Measurements from ENCODE around the gene ZIC4. TPM values are rescaled to one million over a fixed set of nuclear protein-coding genes. Genes with fewer than 3 reads are reported as not detected.

ZIC4 gene
- polyA plus RNA-seq, 1 of the 3 experiments (the other 2 are of a cell fraction) = 1.3 TPM

- no peak for TF ChIP-seq IRF3 (IDR thresholded peaks at IDR 0.05; ENCODE audit: low read depth, low read length)
- no peak for TF ChIP-seq GATA2 (CRISPR knock-in tag; IDR thresholded peaks at IDR 0.05)
Observed at GRCh38 chr3:147401421-147401820, 4.9 kb downstream of the ZIC4 start (continued).

- no peaks in the 10 kb centered on the region for H3K4me1 ChIP-seq (ENCODE audit: control insufficient read depth in 1 of 2, insufficient read depth in 2 of 2, low read depth in 1 of 2, low read length in 1 of 2)
- H3K4me2 ChIP-seq = no peak overlapping the region
- H4K20me1 ChIP-seq (ENCODE audit: insufficient read depth) = no peaks in the 10 kb centered on the region
- H3K36me3 ChIP-seq (replicated peaks in 1 of 2; ENCODE audit: control insufficient read depth in 1 of 2, insufficient read depth in 2 of 2, low read length in 1 of 2) = no peaks in the 10 kb centered on the region
- ChIA-PET CTCF (interaction anchor here (0.9 to 1.2 kb wide), 2 partner anchors 17 to 40 kb away, joined by 3 read pairs; no protein-coding TSS in a partner anchor), POLR2A (no interaction called here)
- no peak for DNase-seq
- no peak overlapping the region for H3K9ac ChIP-seq
- H3K4me3 ChIP-seq (ENCODE audit: low read depth in 2 of 2, low read length in 1 of 2) = no peak overlapping the region
- peaks cover 29% of the 10 kb centered on the region; the same call in 1 of the 2 replicates for H3K27me3 ChIP-seq (ENCODE audit: insufficient read depth)
- H3F3A ChIP-seq (replicated peaks; ENCODE audit: insufficient read depth) = no peaks in the 10 kb centered on the region
- H3K79me2 ChIP-seq (ENCODE audit: insufficient read depth) = peaks cover 4% of the 10 kb centered on the region; the same call in 1 of the 2 replicates
- no peaks in the 10 kb centered on the region for H3K9me2 ChIP-seq
- no peaks in the 10 kb centered on the region for H3K9me3 ChIP-seq
- TF ChIP-seq RFX5 (IDR thresholded peaks at IDR 0.05; ENCODE audit: low read length) (no peak), REST (IDR thresholded peaks at IDR 0.05; ENCODE audit: low read depth, low read length) (no peak), SMC3 (IDR thresholded peaks at IDR 0.05; ENCODE audit: low read depth, low read length) (no peak), RAD21 (IDR thresholded peaks at IDR 0.05; ENCODE audit: low read length) (no peak)
- no peak overlapping the region for H2AFZ ChIP-seq (ENCODE audit: low read depth)
- 22% methylated on average over 1 of the region's 1 CpG for WGBS (ENCODE audit: low lambda C conversion rate)
- no peak overlapping the region for H3K27ac ChIP-seq (ENCODE audit: low read depth in 2 of 2, low read length in 1 of 2)
Observed at GRCh38 chr3:147400999-147401398, 5.3 kb downstream of the ZIC4 start.

GRCh38 chr3:147400111-147400510, 6.2 kb downstream of the ZIC4 start:
- CTCF ChIA-PET = interaction anchor here (1.2 kb wide), 1 partner anchor 16 kb away, joined by 3 read pairs; no protein-coding TSS in a partner anchor

More at GRCh38 chr3:147400111-147400510, 6.2 kb downstream of the ZIC4 start:
- no peak overlapping the region for H3K4me2 ChIP-seq
- H2AFZ ChIP-seq (ENCODE audit: low read depth) = no peak overlapping the region
- TF ChIP-seq NFIC (IDR thresholded peaks at IDR 0.05; ENCODE audit: borderline replicate concordance) (no peak), MXI1 (IDR thresholded peaks at IDR 0.05; ENCODE audit: low read depth, low read length) (no peak), POLR2AphosphoS5 (IDR thresholded peaks at IDR 0.05; ENCODE audit: low read depth, low read length) (no peak), PBX3 (IDR thresholded peaks at IDR 0.05) (no peak), USF2 (IDR thresholded peaks at IDR 0.05; ENCODE audit: borderline replicate concordance, low read depth, low read length) (no peak), RCOR1 (IDR thresholded peaks at IDR 0.05; ENCODE audit: low read length) (no peak), GABPA (IDR thresholded peaks at IDR 0.05; ENCODE audit: low read depth) (no peak), YY1 (IDR thresholded peaks at IDR 0.05; ENCODE audit: low read depth) (no peak), FOXM1 (IDR thresholded peaks at IDR 0.05; ENCODE audit: low read depth) (no peak), JUND (IDR thresholded peaks at IDR 0.05) (no peak), SMC3 (IDR thresholded peaks at IDR 0.05; ENCODE audit: low read depth, low read length) (no peak)
- no peaks in the 10 kb centered on the region for H3K36me3 ChIP-seq (replicated peaks in 1 of 2; ENCODE audit: control insufficient read depth in 1 of 2, insufficient read depth in 2 of 2, low read length in 1 of 2)
- H3K4me1 ChIP-seq (ENCODE audit: control insufficient read depth in 1 of 2, insufficient read depth in 2 of 2, low read depth in 1 of 2, low read length in 1 of 2) = no peaks in the 10 kb centered on the region; a peak in 1 of 4 replicates
- H4K20me1 ChIP-seq (ENCODE audit: insufficient read depth) = no peaks in the 10 kb centered on the region
- H3K27ac ChIP-seq (ENCODE audit: low read depth in 2 of 2, low read length in 1 of 2) = no peak overlapping the region
- H3K9me2 ChIP-seq = no peaks in the 10 kb centered on the region
- POLR2A ChIA-PET = no interaction called here
- H3K79me2 ChIP-seq (ENCODE audit: insufficient read depth) = peaks cover 12% of the 10 kb centered on the region; the same call in 1 of the 2 replicates
- H3F3A ChIP-seq (replicated peaks; ENCODE audit: insufficient read depth) = no peaks in the 10 kb centered on the region
- DNase-seq = no peak
- H3K9ac ChIP-seq = no peak overlapping the region
- H3K27me3 ChIP-seq (ENCODE audit: insufficient read depth) = peaks cover 29% of the 10 kb centered on the region; the same call in 1 of the 2 replicates
- no peak overlapping the region for H3K4me3 ChIP-seq (ENCODE audit: low read depth in 2 of 2, low read length in 1 of 2)
- H3K9me3 ChIP-seq = no peaks in the 10 kb centered on the region
